SU-DHL-6 (cell line): ENCODE measurements around the gene DIAPH3.

Experiments
- EZH2phosphoT487 ChIP-seq: fragments of 200-600 bp; sonication (generic), shearing (Covaris generic); conservative IDR thresholded peaks from 2 replicates; pipeline ENCODE4 v1.6.1; 2018; ENCODE audit warnings: mild to moderate bottlenecking, antibody characterized with exemption, low read length, moderate library complexity, mixed read lengths
- TF ChIP-seq, protein P1 (sequence below): fragments of 200-600 bp; sonication (generic); IDR thresholded peaks from one replicate; pipeline ENCODE4 v1.5.1; 2017; ENCODE audit warnings: antibody characterized with exemption, mild to moderate bottlenecking, low read length, moderate library complexity; ENCODE audit not compliant: insufficient read depth, poor library complexity, severe bottlenecking

DNA sequence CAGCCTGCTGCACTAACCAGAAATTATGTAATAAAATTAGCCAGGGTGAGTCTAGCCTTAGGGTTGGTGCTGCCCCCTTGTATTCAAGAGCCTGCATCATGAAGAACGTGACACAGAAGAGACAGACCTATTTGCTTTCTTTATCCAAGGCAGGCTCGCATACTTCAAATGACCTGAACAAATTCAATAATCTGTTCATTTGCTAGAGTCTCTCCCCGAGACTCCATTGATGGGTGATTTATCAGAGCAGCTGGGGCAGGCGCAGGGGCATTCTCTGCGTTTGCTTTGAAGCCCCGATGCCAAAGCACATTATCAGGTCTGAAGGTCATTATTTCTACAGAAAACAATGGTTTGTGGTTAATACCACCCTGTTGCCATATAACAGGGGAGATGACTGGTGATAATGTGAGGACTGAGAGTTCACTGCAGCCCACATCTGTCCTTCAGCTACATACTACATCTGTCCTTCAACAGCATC lies 520.3 kb downstream of the DIAPH3 start:
- TF ChIP-seq, protein P1, sequence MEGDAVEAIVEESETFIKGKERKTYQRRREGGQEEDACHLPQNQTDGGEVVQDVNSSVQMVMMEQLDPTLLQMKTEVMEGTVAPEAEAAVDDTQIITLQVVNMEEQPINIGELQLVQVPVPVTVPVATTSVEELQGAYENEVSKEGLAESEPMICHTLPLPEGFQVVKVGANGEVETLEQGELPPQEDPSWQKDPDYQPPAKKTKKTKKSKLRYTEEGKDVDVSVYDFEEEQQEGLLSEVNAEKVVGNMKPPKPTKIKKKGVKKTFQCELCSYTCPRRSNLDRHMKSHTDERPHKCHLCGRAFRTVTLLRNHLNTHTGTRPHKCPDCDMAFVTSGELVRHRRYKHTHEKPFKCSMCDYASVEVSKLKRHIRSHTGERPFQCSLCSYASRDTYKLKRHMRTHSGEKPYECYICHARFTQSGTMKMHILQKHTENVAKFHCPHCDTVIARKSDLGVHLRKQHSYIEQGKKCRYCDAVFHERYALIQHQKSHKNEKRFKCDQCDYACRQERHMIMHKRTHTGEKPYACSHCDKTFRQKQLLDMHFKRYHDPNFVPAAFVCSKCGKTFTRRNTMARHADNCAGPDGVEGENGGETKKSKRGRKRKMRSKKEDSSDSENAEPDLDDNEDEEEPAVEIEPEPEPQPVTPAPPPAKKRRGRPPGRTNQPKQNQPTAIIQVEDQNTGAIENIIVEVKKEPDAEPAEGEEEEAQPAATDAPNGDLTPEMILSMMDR = no peak
- TF ChIP-seq EZH2phosphoT487 = no peak
